H1 (cell line): ENCODE data around the gene KIT. TPM values are rescaled to one million over a fixed set of nuclear protein-coding genes. Genes with fewer than 3 reads are reported as not detected.

Source experiments
- BRCA1 ChIP-seq: IDR thresholded peaks from 2 replicates; pipeline ENCODE4 v1.6.1; 2012; ENCODE audit warnings: low read depth, low read length, improper control_type of control experiment
- CHD2 ChIP-seq: IDR thresholded peaks from 2 replicates; pipeline ENCODE4 v1.6.1; 2012; ENCODE audit warnings: low read length, improper control_type of control experiment
- CHD7 ChIP-seq: fragments of 300-600 bp; sonication (generic); IDR thresholded peaks from 2 replicates; pipeline ENCODE4 v1.7.1; 2012; ENCODE audit warnings: low read length, moderate library complexity, mild to moderate bottlenecking, inconsistent platforms; ENCODE audit not compliant: insufficient replicate concordance
- CTBP2 ChIP-seq: IDR thresholded peaks from 2 replicates; pipeline ENCODE4 v1.7.0; 2011; ENCODE audit warnings: borderline replicate concordance, mild to moderate bottlenecking, moderate library complexity, mixed read lengths, low read length; ENCODE audit not compliant: insufficient read depth, insufficient read length
- RAD21 ChIP-seq, 2 experiments: IDR thresholded peaks in 1 of 2; conservative IDR thresholded peaks in 1 of 2; 2 replicates each; pipeline ENCODE4 v1.6.1; 2011; ENCODE audit warnings: low read depth in 2 of 2, low read length in 2 of 2, improper control_type of control experiment in 1 of 2, inconsistent platforms in 1 of 2, mild to moderate bottlenecking in 1 of 2, moderate library complexity in 1 of 2
- RXRA ChIP-seq: IDR thresholded peaks from 2 replicates; pipeline ENCODE4 v1.6.1; 2011; ENCODE audit warnings: low read depth, mild to moderate bottlenecking, low read length, moderate library complexity; ENCODE audit not compliant: insufficient read depth
- TBP ChIP-seq: IDR thresholded peaks from 2 replicates; pipeline ENCODE4 v1.6.1; 2011; ENCODE audit warnings: low read depth, low read length, improper control_type of control experiment
- polyA plus RNA-seq, 7 experiments: library from polyadenylated mRNA; depleted of rRNA in 3 of 7; stranded (reverse) in 5 of 7; unstranded in 2 of 7; fragments of >200 nt in 5 of 7; fragments of 200-250 nt in 2 of 7; gene quantifications; 1 replicate in 5 of 7; 2 replicates in 1 of 7; 4 replicates in 1 of 7; pipeline versions ENCODE4 v1.2.1 to v1.2.3, GENCODE V29; 2011 to 2013; ENCODE audit warnings: missing spikeins in 2 of 7, mixed read lengths in 2 of 7
- total RNA-seq: library from RNA; stranded (reverse); fragmentation: NEBNext Ultra II Directional; extraction: Animal tissue kit (Norgen Biotek cat#: 25700); gene quantifications from 2 replicates; pipeline ENCODE4 v1.2.1, GENCODE V29; 2021

KIT gene
- total and polyA plus RNA-seq, 2 of the 8 experiments (the other 6 are each of a cell fraction or from before 2014, with no cell fraction given): 14.4 to 24.8 TPM

GRCh38 chr4:54658252-54659093 lies 716 bp downstream of the KIT start (continued):
- no peak for TF ChIP-seq RXRA
- TF ChIP-seq CHD2: no peak
- TF ChIP-seq TBP: no peak
- TF ChIP-seq BRCA1: no peak
- TF ChIP-seq CTBP2: no peak
- no peak for TF ChIP-seq CHD7
- peak; percentile 4 to 7; a peak in 2 of 4 replicates for TF ChIP-seq RAD21 (IDR thresholded peaks at IDR 0.05 in 1 of 2, conservative IDR thresholded peaks at IDR 0.05 in 1 of 2; ENCODE audit: low read depth in 2 of 2, low read length in 2 of 2)
